Lower leg skin (tissue), 3 donors: ENCODE measurements around the gene GTF2IRD1.
"Not testable (repeated sequence)": the region's sequence is repeated elsewhere in the genome, so short reads cannot be mapped to it uniquely, and the experiment has no call there.

Source experiments
- CTCF ChIP-seq, 3 donors: fragments of 450-650 bp; IDR thresholded peaks; one replicate each; pipeline ENCODE4 v1.5.1; 2016; ENCODE audit warnings: antibody characterized with exemption in 3 of 3, mild to moderate bottlenecking in 3 of 3, moderate library complexity in 2 of 3
- POLR2A ChIP-seq, 2 donors: fragments of 450-650 bp; IDR thresholded peaks; one replicate each; pipeline ENCODE4 v1.6.1; 2016 to 2017; ENCODE audit warnings: antibody characterized with exemption in 2 of 2, mild to moderate bottlenecking in 1 of 2, moderate library complexity in 1 of 2

- TF ChIP-seq CTCF, POLR2A (IDR thresholded peaks at IDR 0.05): not testable (repeated sequence)
Observed at GRCh38 chr7:74430409-74430808, 23.3 kb upstream of the GTF2IRD1 start.
